Adrenal gland (tissue), 5 donors: Measurements from ENCODE around the gene EPHB6.

Experiments used
- CTCF ChIP-seq, 6 experiments: fragments of 450-650 bp in 4 of 6; fragments of 200-600 bp in 2 of 6; sonication (generic) in 1 of 6; IDR thresholded peaks; 1 replicate in 5 of 6; 2 replicates in 1 of 6; pipeline versions ENCODE4 v1.5.1 to v1.8.0; 2016 to 2021; ENCODE audit warnings: antibody characterized with exemption in 6 of 6, mild to moderate bottlenecking in 2 of 6, moderate library complexity in 1 of 6
- POLR2A ChIP-seq, 2 donors: fragments of 450-650 bp; IDR thresholded peaks; one replicate each; pipeline ENCODE4 v1.6.1; 2017; ENCODE audit warnings: antibody characterized with exemption in 2 of 2, mild to moderate bottlenecking in 2 of 2, moderate library complexity in 1 of 2
- donor health status: DM: no; HTN: no; CAD: no.

GRCh38 chr7:142897691-142898090 is 42.8 kb downstream of the EPHB6 start:
- TF ChIP-seq CTCF (IDR thresholded peaks at IDR 0.05) (no peak), POLR2A (IDR thresholded peaks at IDR 0.05) (no peak)
